HUES48 (cell line): ENCODE measurements around the gene ABI3.

Source experiments
- H3K27ac ChIP-seq: one replicate; pipeline ENCODE4 v1.7.0; 2013; ENCODE audit warnings: low read depth, low read length, inconsistent platforms
- H3K27me3 ChIP-seq: 2 replicates; pipeline ENCODE4 v1.6.1; 2013; ENCODE audit warnings: mild to moderate bottlenecking, low read length; ENCODE audit not compliant: control insufficient read depth, insufficient read depth
- H3K36me3 ChIP-seq: 2 replicates; pipeline ENCODE4 v1.6.1; 2013; ENCODE audit warnings: low read length; ENCODE audit not compliant: control insufficient read depth, insufficient read depth
- H3K4me1 ChIP-seq: 2 replicates; pipeline ENCODE4 v1.6.1; 2013; ENCODE audit warnings: mild to moderate bottlenecking, low read length; ENCODE audit not compliant: control insufficient read depth, insufficient read depth
- H3K4me3 ChIP-seq: 2 replicates; pipeline ENCODE4 v1.5.1; 2013; ENCODE audit warnings: mild to moderate bottlenecking, low read depth, low read length
- H3K9ac ChIP-seq: 2 replicates; pipeline ENCODE4 v1.6.1; 2013; ENCODE audit warnings: mild to moderate bottlenecking, low read depth, low read length, moderate library complexity
- H3K9me3 ChIP-seq: 2 replicates; pipeline ENCODE4 v1.6.1; 2013; ENCODE audit warnings: low read length; ENCODE audit not compliant: control insufficient read depth, insufficient read depth

The ABI3 gene

DNA sequence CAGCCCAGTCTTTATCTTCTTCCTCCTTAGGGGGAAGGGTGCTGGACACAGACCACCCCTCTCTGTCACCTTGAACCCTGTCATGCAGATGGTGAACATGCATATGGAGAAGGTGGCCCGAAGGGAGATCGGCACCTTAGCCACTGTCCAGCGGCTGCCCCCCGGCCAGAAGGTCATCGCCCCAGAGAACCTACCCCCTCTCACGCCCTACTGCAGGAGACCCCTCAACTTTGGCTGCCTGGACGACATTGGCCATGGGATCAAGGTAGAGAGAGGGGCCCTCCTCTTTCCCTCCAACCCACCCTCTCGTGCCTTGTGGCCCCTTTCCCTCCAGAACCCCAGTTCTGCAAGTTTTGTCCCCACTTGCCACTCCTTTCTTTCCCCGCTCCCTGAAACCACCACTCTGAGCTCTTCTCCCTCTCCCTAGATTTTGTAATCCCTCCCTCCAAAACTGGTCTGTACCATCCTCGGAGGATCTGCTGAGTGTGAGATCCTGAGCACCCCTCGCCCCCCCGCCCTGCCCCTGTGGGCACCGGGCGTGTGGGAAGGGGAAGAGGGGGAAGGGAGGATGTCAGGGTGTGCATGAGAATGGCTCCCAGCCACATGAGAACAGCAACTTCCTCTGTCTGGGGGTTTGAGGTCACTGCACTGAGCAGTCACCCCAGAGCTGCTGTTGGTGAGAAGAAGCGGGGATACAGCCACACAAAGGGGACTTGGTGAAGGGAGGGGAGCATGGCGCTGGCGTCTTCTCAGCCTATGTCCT, 7.3 kb downstream of the ABI3 start:
- Histone ChIP-seq H3K27ac (no peak overlapping the region), H3K9me3 (no peaks in the 10 kb centered on the region), H3K9ac (no peak overlapping the region), H3K36me3 (no peaks in the 10 kb centered on the region), H3K4me1 (peaks cover 8% of the 10 kb centered on the region), H3K27me3 (peaks cover 10% of the 10 kb centered on the region), H3K4me3 (no peak overlapping the region)

DNA sequence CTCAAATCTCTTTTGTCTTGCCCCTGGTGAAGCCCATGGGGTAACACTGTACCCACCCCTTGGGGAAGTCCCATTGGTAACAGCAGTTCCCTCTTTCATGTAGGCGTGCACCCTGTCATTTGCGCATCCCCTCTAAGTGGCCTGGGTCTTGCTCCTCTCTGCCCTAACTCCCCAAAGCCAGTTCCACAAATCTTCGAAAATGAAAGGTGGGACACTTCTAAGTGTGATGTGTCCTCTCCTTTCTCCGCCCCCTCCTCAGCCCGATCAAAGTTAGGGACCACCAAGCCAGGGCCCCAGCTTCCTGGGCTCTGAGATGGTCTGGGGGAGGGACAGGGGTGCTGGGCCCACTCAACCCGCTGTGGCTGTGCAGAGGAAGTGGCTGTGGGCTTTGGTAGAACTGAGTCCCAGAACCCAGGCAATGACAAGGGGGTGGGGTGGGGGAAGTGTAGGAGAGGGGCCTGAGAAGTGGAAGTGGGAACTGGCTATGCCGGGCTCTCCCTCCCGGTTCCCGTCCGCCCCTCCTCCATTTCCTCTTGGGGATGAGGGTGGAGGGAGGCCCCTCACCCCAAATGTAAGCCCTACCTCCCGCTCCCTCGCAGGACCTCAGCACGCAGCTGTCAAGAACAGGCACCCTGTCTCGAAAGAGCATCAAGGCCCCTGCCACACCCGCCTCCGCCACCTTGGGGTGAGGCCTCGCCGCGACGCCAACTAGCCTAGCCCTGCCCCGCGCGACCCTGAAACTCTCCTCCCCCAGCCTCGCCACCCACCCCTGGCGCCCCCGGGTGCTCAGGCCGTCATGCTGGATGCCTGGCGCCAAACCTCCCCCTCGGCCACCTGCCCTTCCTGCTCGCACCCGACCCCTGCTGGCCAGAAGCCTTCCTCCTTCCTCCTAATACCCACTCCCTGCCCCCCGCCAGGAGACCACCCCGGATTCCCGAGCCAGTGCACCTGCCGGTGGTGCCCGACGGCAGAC, 8.7 kb downstream of the ABI3 start:
- Histone ChIP-seq H3K9me3 (no peaks in the 10 kb centered on the region), H3K27ac (no peak overlapping the region), H3K36me3 (no peaks in the 10 kb centered on the region), H3K4me1 (peaks cover 7% of the 10 kb centered on the region), H3K27me3 (peaks cover 24% of the 10 kb centered on the region), H3K9ac (no peak overlapping the region), H3K4me3 (no peak overlapping the region)

DNA sequence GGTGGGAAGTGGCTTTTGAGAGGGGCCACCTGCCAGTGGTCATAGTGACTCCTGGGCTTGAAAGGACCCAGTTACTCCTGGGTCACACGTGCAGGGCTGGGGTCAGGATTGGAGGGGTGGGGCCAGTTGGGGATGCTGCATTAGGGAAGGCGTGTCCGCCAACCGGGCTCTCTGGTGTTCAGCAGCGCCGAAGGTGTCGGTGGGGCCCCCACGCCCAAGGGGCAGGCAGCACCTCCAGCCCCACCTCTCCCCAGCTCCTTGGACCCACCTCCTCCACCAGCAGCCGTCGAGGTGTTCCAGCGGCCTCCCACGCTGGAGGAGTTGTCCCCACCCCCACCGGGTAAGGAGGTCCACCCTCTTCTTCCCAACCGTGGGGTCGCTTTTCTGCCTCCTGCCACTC, 9.5 kb downstream of the ABI3 start:
- Histone ChIP-seq H3K27me3 (peaks cover 32% of the 10 kb centered on the region), H3K27ac (no peak overlapping the region), H3K4me1 (peaks cover 7% of the 10 kb centered on the region), H3K4me3 (no peak overlapping the region), H3K9me3 (no peaks in the 10 kb centered on the region), H3K36me3 (no peaks in the 10 kb centered on the region), H3K9ac (no peak overlapping the region)

DNA sequence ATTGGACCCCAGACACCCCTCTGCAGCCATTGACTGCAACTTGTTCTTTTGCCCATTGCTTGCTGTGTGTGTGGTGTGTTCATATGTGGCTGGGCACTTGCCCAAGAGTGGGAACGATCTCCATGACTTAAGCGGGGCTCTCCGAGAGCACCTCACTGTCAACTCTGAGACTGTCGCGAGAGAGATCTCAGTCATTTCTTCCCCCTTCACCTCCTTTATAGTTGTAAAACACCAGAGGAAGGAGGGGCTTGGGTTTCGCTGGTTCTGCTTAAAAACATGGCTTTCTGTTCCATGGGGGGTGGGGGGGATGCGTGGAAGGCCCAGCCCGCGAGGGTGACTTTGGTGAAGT, 12.6 kb downstream of the ABI3 start:
- Histone ChIP-seq H3K9me3 (no peaks in the 10 kb centered on the region), H3K4me3 (peak overlapping the region; percentile 53), H3K27ac (no peak overlapping the region), H3K27me3 (peaks cover 57% of the 10 kb centered on the region), H3K4me1 (peaks cover 7% of the 10 kb centered on the region; the same call in 1 of the 2 replicates), H3K36me3 (no peaks in the 10 kb centered on the region), H3K9ac (no peak overlapping the region)

DNA sequence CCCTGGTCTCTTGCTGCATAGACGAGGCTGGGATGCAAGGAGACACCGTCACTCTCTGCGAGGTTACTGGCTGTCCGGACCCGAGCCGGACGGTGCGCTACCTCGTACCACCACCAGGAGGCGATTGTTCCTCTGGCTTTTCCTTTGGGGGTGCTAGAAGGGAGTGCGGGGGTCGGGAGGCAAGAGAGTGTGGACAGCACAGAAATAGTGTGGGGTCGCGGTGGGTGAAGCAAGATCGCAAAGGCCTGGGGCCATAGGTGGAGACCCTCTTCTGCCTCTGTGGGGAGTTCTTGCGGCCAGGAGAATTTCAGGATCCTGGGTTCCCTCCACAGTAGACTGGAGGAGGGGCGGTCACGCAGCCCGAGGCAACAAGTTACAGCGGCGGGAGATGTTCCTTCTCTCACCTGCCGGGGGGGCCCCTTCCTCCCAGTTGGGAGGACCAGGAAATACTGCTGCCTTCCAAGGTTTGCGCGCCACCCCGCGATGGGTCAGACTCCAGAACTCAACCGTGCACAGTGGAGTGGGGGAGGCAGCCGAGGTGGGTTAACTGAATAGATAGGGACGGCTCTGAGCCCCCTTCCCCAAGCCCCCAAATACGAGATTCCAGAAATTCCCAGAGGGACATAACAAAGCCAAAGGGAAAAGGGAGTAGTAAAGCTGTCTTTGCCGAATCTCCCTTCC, 13.2 kb downstream of the ABI3 start:
- Histone ChIP-seq H3K27me3 (peaks cover 59% of the 10 kb centered on the region), H3K36me3 (no peaks in the 10 kb centered on the region), H3K9ac (no peak overlapping the region), H3K4me3 (peak overlapping the region; percentile 53), H3K27ac (no peak overlapping the region), H3K9me3 (no peaks in the 10 kb centered on the region), H3K4me1 (peaks cover 7% of the 10 kb centered on the region; the same call in 1 of the 2 replicates)

DNA sequence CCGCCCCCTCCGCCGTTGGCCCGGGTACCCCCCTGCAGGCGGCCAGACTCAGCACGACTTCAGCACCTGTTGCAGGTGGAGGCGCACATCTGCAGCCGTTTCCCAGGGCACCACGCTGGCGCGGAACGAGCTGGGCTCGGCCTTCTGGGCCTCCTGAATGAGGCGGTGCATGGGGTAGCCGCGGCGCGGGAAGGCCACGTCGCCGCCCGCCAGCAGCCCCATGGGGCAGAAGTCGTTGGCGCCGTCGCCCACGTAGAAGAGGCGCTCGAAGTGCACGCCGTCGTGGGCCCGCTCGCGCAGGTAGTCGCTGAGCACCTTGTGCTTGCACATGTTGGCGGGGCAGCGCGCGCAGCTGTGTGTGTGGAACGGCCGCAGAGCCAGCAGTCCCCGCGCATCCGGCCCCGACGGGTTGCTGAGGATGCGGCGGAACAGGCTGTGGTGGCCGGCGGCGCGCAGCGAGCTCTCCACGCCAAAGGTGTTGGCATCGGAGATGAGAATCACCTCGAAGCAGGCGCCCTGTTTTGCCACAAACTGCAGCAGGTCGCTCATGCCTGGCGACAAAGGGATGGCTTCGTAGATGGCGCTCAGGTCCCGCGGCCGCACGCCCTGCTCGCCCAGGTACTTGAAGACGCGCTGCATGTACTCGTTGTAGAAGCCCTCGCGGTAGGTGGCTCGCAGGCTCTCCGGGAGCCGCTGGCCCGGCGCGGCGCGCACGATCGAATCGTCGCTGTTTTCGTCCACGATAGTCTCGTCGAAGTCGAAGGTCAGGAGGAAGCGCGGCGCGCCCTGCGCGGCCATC, 13.9 kb downstream of the ABI3 start:
- Histone ChIP-seq H3K27me3 (peaks cover 67% of the 10 kb centered on the region), H3K4me3 (peak overlapping the region; percentile 53), H3K9me3 (no peaks in the 10 kb centered on the region), H3K9ac (peak overlapping the region; percentile 30; the same call in 1 of the 2 replicates), H3K4me1 (peaks cover 7% of the 10 kb centered on the region; the same call in 1 of the 2 replicates), H3K27ac (no peak overlapping the region), H3K36me3 (no peaks in the 10 kb centered on the region)

DNA sequence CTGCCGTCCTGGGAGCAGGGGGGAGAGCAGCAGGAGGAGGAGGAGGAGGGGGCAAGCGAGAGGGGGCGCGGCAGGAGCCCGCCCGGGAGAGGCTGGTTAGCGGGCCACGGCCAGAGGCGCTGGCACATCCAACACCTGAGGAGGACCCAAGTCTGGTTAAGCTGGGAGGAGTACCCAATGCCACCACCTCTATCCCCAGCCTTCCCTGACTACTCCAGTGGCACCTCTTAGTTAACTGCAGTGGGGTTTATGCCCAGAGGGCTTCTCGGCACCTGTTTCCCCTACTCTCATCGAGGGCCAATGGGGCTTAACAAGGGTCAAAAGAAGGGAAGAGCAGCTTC, 14.5 kb downstream of the ABI3 start:
- peaks cover 72% of the 10 kb centered on the region for H3K27me3 ChIP-seq
- no peak overlapping the region for H3K9ac ChIP-seq
- H3K4me3 ChIP-seq = peak overlapping the region; percentile 53
- H3K27ac ChIP-seq = no peak overlapping the region
- peaks cover 7% of the 10 kb centered on the region; the same call in 1 of the 2 replicates for H3K4me1 ChIP-seq
- H3K9me3 ChIP-seq = no peaks in the 10 kb centered on the region
- no peaks in the 10 kb centered on the region for H3K36me3 ChIP-seq

DNA sequence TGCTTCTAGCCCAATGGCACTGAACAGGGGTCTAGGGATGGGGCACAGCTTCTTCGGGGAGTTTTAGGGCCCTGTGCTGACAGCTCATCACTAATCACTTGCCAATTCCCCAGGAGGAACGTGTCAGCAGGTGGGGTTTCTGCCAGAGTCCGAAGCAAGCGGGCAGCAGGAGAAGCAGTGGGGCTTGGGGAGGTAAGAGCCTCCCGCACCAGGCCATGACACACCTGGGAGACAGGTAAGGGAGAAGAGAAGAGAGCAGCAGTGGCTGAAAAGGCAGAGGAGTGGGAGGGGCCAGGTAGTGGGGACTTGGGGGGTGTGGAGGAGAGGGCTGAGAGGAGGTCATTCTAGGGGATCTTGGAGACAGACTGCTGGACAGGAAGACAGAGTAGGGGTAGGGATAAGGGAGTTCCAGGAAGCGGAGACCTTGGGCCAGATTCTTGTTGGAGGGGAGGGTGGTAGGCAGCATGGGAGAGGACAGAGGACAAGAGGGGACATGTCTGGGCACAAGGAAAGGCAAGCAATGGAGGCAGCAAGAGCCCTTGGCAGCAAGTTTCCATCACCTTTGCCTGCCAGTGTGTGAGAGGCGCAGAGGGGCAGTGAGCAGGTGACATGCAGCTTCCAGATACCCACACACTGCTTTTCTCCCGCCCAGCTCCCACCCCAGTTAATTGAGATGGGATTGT, 15.2 kb downstream of the ABI3 start:
- Histone ChIP-seq H3K9me3 (no peaks in the 10 kb centered on the region), H3K36me3 (no peaks in the 10 kb centered on the region), H3K4me3 (no peak overlapping the region), H3K4me1 (peaks cover 7% of the 10 kb centered on the region; the same call in 1 of the 2 replicates), H3K27ac (no peak overlapping the region), H3K9ac (no peak overlapping the region), H3K27me3 (peaks cover 78% of the 10 kb centered on the region)

DNA sequence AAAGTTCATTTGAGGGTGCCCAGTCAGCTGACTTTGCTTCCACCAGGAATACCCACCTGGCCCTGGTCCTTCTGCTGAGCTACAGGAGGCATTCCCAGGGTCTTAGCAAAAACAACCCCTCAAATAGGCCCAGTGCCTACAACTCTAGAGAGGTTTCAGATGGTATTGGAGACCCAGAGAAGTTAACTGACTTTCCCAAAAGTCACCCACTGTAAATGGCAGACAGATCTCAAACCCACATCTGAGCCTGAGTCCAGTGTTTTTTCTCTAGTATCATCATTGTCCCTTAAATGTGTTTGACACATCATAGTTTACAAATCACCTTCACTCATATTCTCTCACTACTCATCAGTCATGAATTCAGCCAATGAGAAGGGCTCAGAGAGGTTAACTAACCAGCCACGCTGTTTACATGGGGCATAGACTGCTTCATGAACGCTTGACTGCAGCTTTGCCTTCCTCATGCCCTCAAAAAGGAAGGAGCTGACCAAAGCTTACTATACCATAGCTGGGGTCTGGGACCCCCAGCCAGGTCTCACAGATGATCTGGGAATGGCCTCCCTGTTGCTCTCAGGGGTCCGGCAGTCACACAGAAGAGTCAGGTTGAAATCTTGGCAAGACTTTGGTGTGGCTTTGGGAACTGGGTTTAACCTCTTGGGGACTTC, 16.4 kb downstream of the ABI3 start:
- Histone ChIP-seq H3K9me3 (no peaks in the 10 kb centered on the region), H3K27me3 (peaks cover 88% of the 10 kb centered on the region), H3K36me3 (no peaks in the 10 kb centered on the region), H3K4me3 (no peak overlapping the region), H3K9ac (no peak overlapping the region), H3K27ac (no peak overlapping the region), H3K4me1 (peaks cover 7% of the 10 kb centered on the region; the same call in 1 of the 2 replicates)
